HCT116 (cell line): ENCODE results near the gene IARS1. TPM values are rescaled to one million over a fixed set of nuclear protein-coding genes. Genes with fewer than 3 reads are reported as not detected.

Experiments
- ATAC-seq: fragments of 200-7000 bp; cut with Tn5 transposase; 2 replicates; pipeline ENCODE4 v1.9.1; 2020; ENCODE audit warnings: mild to moderate bottlenecking, moderate library complexity
- BruUV-seq: library from RNA; stranded (reverse); fragments of 400-500 nt; replicated peaks from 2 replicates; lab custom pipeline; 2021; lab: Mats Ljungman, UMichigan
- CTCF ChIA-PET: fragments of 300-600 bp; sonication (Branson Sonifier 250); formaldehyde crosslinking; loops from one replicate; lab custom pipeline; 2021; ENCODE audit warnings: antibody characterized with exemption; lab: Charles Lee
- POLR2A ChIA-PET: fragments of 300-600, 350-600 bp; sonication (Branson Sonifier 250); formaldehyde crosslinking; loops from one replicate; lab custom pipeline; 2021; ENCODE audit warnings: antibody characterized with exemption; lab: Charles Lee
- RAD21 ChIA-PET, 2 experiments: fragments of 300-600 bp; sonication (Branson Sonifier 250); formaldehyde crosslinking; loops; one replicate each; lab custom pipeline; 2023; ENCODE audit warnings: low total read pairs in 2 of 2; ENCODE audit not compliant: uncharacterized antibody in 2 of 2, unreplicated experiment in 2 of 2, low non-redundant PET in 1 of 2; lab: Charles Lee
- DNase-seq: peaks from one replicate; pipeline ENCODE4 v3.0.0-alpha.2; 2010; ENCODE audit warnings: low read depth, low spot score
- H2AFZ ChIP-seq: fragments of 200-600 bp; shearing (Covaris generic), sonication (generic); 2 replicates; pipeline ENCODE4 v1.6.1; 2017; ENCODE audit warnings: low read depth, mixed run types, mixed read lengths, antibody characterized with exemption, low read length; ENCODE audit not compliant: poor library complexity, severe bottlenecking
- H3K27ac ChIP-seq: 2 replicates; pipeline ENCODE4 v1.5.1; 2012; ENCODE audit warnings: low read depth, low read length
- H3K27me3 ChIP-seq: fragments of 200-600 bp; sonication (generic); 2 replicates; pipeline ENCODE4 v1.6.1; 2016; ENCODE audit warnings: mixed run types, low read length, mixed read lengths; ENCODE audit not compliant: insufficient read depth
- H3K36me3 ChIP-seq, 2 experiments: fragments of 200-500 bp in 1 of 2; fragments of 200-600 bp in 1 of 2; sonication (Bioruptor generic) in 1 of 2; sonication (generic) in 1 of 2; 2 replicates each; pipeline versions ENCODE4 v1.5.1 to v1.6.1; 2014 to 2016; ENCODE audit warnings: low read length in 2 of 2, inconsistent platforms in 1 of 2, mixed read lengths in 1 of 2, mixed run types in 1 of 2; ENCODE audit not compliant: insufficient read depth in 2 of 2, control insufficient read depth in 1 of 2
- H3K4me1 ChIP-seq, 2 experiments: fragments of 200-600 bp in 1 of 2; sonication (generic) in 1 of 2; 2 replicates each; pipeline versions ENCODE4 v1.5.1 to v1.6.1; 2012 to 2017; ENCODE audit warnings: low read length in 2 of 2, inconsistent platforms in 1 of 2, mild to moderate bottlenecking in 1 of 2, mixed read lengths in 1 of 2, mixed run types in 1 of 2, moderate library complexity in 1 of 2; ENCODE audit not compliant: insufficient read depth in 2 of 2, control insufficient read depth in 1 of 2
- H3K4me2 ChIP-seq: fragments of 200-600 bp; sonication (generic); 2 replicates; pipeline ENCODE4 v1.6.1; 2017; ENCODE audit warnings: mixed run types, low read length, mixed read lengths
- H3K4me3 ChIP-seq, 2 experiments: fragments of 200-600 bp in 1 of 2; sonication (generic) in 1 of 2; replicated peaks in 1 of 2; 2 replicates each; pipeline ENCODE4 v1.5.1; 2011 to 2016; ENCODE audit warnings: low read length in 2 of 2, control low read depth in 1 of 2, low read depth in 1 of 2, mild to moderate bottlenecking in 1 of 2, mixed read lengths in 1 of 2, mixed run types in 1 of 2
- H3K79me2 ChIP-seq: fragments of 200-600 bp; sonication (generic); 2 replicates; pipeline ENCODE4 v1.6.1; 2017; ENCODE audit warnings: mild to moderate bottlenecking, mixed run types, low read length, moderate library complexity, mixed read lengths; ENCODE audit not compliant: insufficient read depth
- H3K9ac ChIP-seq: fragments of 200-600 bp; sonication (generic); 2 replicates; pipeline ENCODE4 v1.6.1; 2016; ENCODE audit warnings: low read length, mixed read lengths
- H3K9me2 ChIP-seq: fragments of 200-600 bp; sonication (generic), shearing (Covaris generic); 2 replicates; pipeline ENCODE4 v1.6.1; 2017; ENCODE audit warnings: mixed run types, mild to moderate bottlenecking, moderate library complexity; ENCODE audit not compliant: insufficient read depth
- H3K9me3 ChIP-seq, 2 experiments: fragments of 200-500 bp in 1 of 2; fragments of 200-600 bp in 1 of 2; sonication (Bioruptor generic) in 1 of 2; sonication (generic) in 1 of 2; 2 replicates each; pipeline ENCODE4 v1.6.1; 2014 to 2017; ENCODE audit warnings: low read length in 2 of 2, mixed read lengths in 2 of 2, inconsistent platforms in 1 of 2, low read depth in 1 of 2, mild to moderate bottlenecking in 1 of 2, mixed run types in 1 of 2, moderate library complexity in 1 of 2; ENCODE audit not compliant: control insufficient read depth in 1 of 2, insufficient read depth in 1 of 2
- H4K20me1 ChIP-seq: fragments of 200-600 bp; sonication (generic), shearing (Covaris generic); 2 replicates; pipeline ENCODE4 v1.6.1; 2017; ENCODE audit warnings: mixed run types, mild to moderate bottlenecking, moderate library complexity; ENCODE audit not compliant: insufficient read depth
- ATF3 ChIP-seq: IDR thresholded peaks from 2 replicates; pipeline ENCODE4 v1.6.1; 2012
- CBX3 ChIP-seq: IDR thresholded peaks from 2 replicates; pipeline ENCODE4 v1.6.1; 2012; ENCODE audit warnings: low read depth
- CEBPB ChIP-seq: IDR thresholded peaks from 2 replicates; pipeline ENCODE4 v1.6.1; 2012; ENCODE audit warnings: low read depth
- CTCF ChIP-seq, 3 experiments: fragments of 200-600 bp in 1 of 3; sonication (generic) in 1 of 3; IDR thresholded peaks in 2 of 3; conservative IDR thresholded peaks in 1 of 3; 2 replicates each; pipeline ENCODE4 v1.5.1; 2012 to 2017; ENCODE audit warnings: low read depth in 2 of 3, low read length in 2 of 3, antibody characterized with exemption in 1 of 3, borderline replicate concordance in 1 of 3, control low read depth in 1 of 3, mild to moderate bottlenecking in 1 of 3, mixed read lengths in 1 of 3, mixed run types in 1 of 3, moderate library complexity in 1 of 3; ENCODE audit not compliant: insufficient read depth in 1 of 3
- EGR1 ChIP-seq: IDR thresholded peaks from 2 replicates; pipeline ENCODE4 v1.6.1; 2012; ENCODE audit warnings: low read depth
- ELF1 ChIP-seq: IDR thresholded peaks from 2 replicates; pipeline ENCODE4 v1.6.1; 2012; ENCODE audit warnings: low read depth, borderline replicate concordance
- EZH2 ChIP-seq: fragments of 200-600 bp; sonication (generic); IDR thresholded peaks from 2 replicates; pipeline ENCODE4 v1.6.1; 2017; ENCODE audit warnings: antibody characterized with exemption, mixed run types
- EZH2phosphoT487 ChIP-seq: fragments of 200-600 bp; IDR thresholded peaks from 2 replicates; pipeline ENCODE4 v1.6.1; 2018; ENCODE audit warnings: antibody characterized with exemption, borderline replicate concordance
- FOSL1 ChIP-seq: IDR thresholded peaks from 2 replicates; pipeline ENCODE4 v1.6.1; 2012; ENCODE audit warnings: low read depth
- POLR2A ChIP-seq: IDR thresholded peaks from 2 replicates; pipeline ENCODE4 v1.7.0; 2011; ENCODE audit warnings: borderline replicate concordance; ENCODE audit not compliant: insufficient read depth, insufficient read length; ENCODE audit errors: extremely low read depth
- POLR2AphosphoS5 ChIP-seq: IDR thresholded peaks from 2 replicates; pipeline ENCODE4 v1.6.1; 2011; ENCODE audit warnings: mild to moderate bottlenecking, low read depth, low read length, moderate library complexity
- RAD21 ChIP-seq: IDR thresholded peaks from 2 replicates; pipeline ENCODE4 v1.6.1; 2012; ENCODE audit warnings: low read depth, mild to moderate bottlenecking
- SIN3A ChIP-seq: IDR thresholded peaks from 2 replicates; pipeline ENCODE4 v1.6.1; 2012; ENCODE audit warnings: low read depth
- SP1 ChIP-seq: IDR thresholded peaks from 2 replicates; pipeline ENCODE4 v1.6.1; 2012; ENCODE audit warnings: low read depth
- SRF ChIP-seq: IDR thresholded peaks from 2 replicates; pipeline ENCODE4 v1.6.1; 2012; ENCODE audit warnings: low read depth
- TCF7L2 ChIP-seq: IDR thresholded peaks from 2 replicates; pipeline ENCODE4 v1.7.0; 2011; ENCODE audit warnings: borderline replicate concordance, inconsistent platforms; ENCODE audit not compliant: insufficient read depth, insufficient read length; ENCODE audit errors: extremely low read depth
- YY1 ChIP-seq: IDR thresholded peaks from 2 replicates; pipeline ENCODE4 v1.6.1; 2011; ENCODE audit warnings: low read length, low read depth, moderate library complexity, mild to moderate bottlenecking; ENCODE audit not compliant: insufficient replicate concordance; ENCODE audit errors: extremely low read depth
- ZBTB33 ChIP-seq: IDR thresholded peaks from 2 replicates; pipeline ENCODE4 v1.6.1; 2011; ENCODE audit warnings: mild to moderate bottlenecking, low read length, moderate library complexity; ENCODE audit not compliant: insufficient replicate concordance; ENCODE audit errors: extremely low read depth
- intact Hi-C: fragments of 100-400 bp; cut with micrococcal nuclease; formaldehyde crosslinking; loops from 2 replicates; pipeline ENCODE4 v1.10.0; 2022
- total RNA-seq: library from RNA; stranded (reverse); gene quantifications from one replicate; pipeline ENCODE4 v1.2.1, GENCODE V29; 2021; ENCODE audit not compliant: unreplicated experiment

Gene IARS1
- total RNA-seq, 1 experiment from 2014 or later: 279 TPM

GRCh38 chr9:92257327-92257726, 36.2 kb downstream of the IARS1 start:
- RAD21 ChIA-PET: no interaction called here

More at GRCh38 chr9:92257327-92257726, 36.2 kb downstream of the IARS1 start:
- Histone ChIP-seq H3K27me3 (no peaks in the 10 kb centered on the region), H3K4me2 (no peak overlapping the region), H4K20me1 (peaks cover 1% of the 10 kb centered on the region; the same call in 1 of the 2 replicates), H3K9me2 (no peaks in the 10 kb centered on the region), H3K79me2 (peaks cover 26% of the 10 kb centered on the region; the same call in 1 of the 2 replicates), H3K9me3 (no peaks in the 10 kb centered on the region), H3K27ac (no peak overlapping the region), H2AFZ (no peak overlapping the region), H3K36me3 (peaks cover 79 to 91% of the 10 kb centered on the region in 2 experiments), H3K9ac (no peak overlapping the region), H3K4me1 (no peaks in the 10 kb centered on the region), H3K4me3 (no peak overlapping the region)
- intact Hi-C loops: no loop called here
- ChIA-PET POLR2A (no interaction called here), CTCF (no interaction called here)
- ATAC-seq: no peak
- TF ChIP-seq POLR2AphosphoS5: no peak
- no peak for TF ChIP-seq RAD21
- TF ChIP-seq ZBTB33: no peak
- TF ChIP-seq EZH2phosphoT487: no peak
- TF ChIP-seq SIN3A: no peak
- no peak for TF ChIP-seq POLR2A
- no peak for TF ChIP-seq CTCF (IDR thresholded peaks at IDR 0.05 in 2 of 3, conservative IDR thresholded peaks at IDR 0.05 in 1 of 3; ENCODE audit: borderline replicate concordance in 1 of 3, insufficient read depth in 1 of 3, low read depth in 2 of 3, low read length in 2 of 3)
- TF ChIP-seq FOSL1: no peak
- TF ChIP-seq CBX3: no peak
- TF ChIP-seq CEBPB: no peak
- TF ChIP-seq SP1: no peak
- TF ChIP-seq SRF: no peak
- TF ChIP-seq ATF3: no peak
- no peak for TF ChIP-seq ELF1
- no peak for TF ChIP-seq YY1
- TF ChIP-seq EGR1: no peak
- no peak for TF ChIP-seq EZH2
- no peak for TF ChIP-seq TCF7L2
- no peak for DNase-seq
- no TSS peak for BruUV-seq
